ENCODE results near the gene CWC15.

Gene CWC15

GRCh38 chr11:94912806-94913205 lies 60.5 kb downstream of the CWC15 start:
- no peak for DNase-seq

All from suppressor macrophage treated with lipopolysaccharide for 4 hours (primary cell).